Tibial artery (tissue), 4 donors: Measurements from ENCODE around the gene ITGB5.
A peak's percentile ranks its signal among the peaks of the same experiment; 100 is the strongest.

ENCODE experiments used
- DNase-seq, 2 donors: peaks; one replicate each; pipeline ENCODE4 v3.0.0-alpha.2; 2019
- H3K27ac ChIP-seq, 2 donors: fragments of 200-600 bp; sonication (generic) in 1 of 2; 1 replicate in 1 of 2; 2 replicates in 1 of 2; pipeline ENCODE4 v1.5.1; 2018 to 2019; ENCODE audit warnings: mild to moderate bottlenecking in 1 of 2
- H3K27me3 ChIP-seq, 2 donors: fragments of 200-600 bp; sonication (generic) in 1 of 2; one replicate each; pipeline versions ENCODE4 v1.5.1 to v1.6.0; 2016 to 2019
- H3K36me3 ChIP-seq, 3 donors: fragments of 200-600 bp; sonication (generic) in 2 of 3; one replicate each; pipeline ENCODE4 v1.5.1; 2016 to 2019; ENCODE audit warnings: mild to moderate bottlenecking in 2 of 3
- H3K4me1 ChIP-seq, 4 donors: fragments of 200-600 bp; sonication (generic) in 2 of 4; 1 replicate in 3 of 4; 2 replicates in 1 of 4; pipeline ENCODE4 v1.5.1; 2016 to 2019
- H3K4me3 ChIP-seq, 2 donors: fragments of 200-600 bp; sonication (generic) in 1 of 2; 1 replicate in 1 of 2; 2 replicates in 1 of 2; pipeline ENCODE4 v1.5.1; 2018 to 2019; ENCODE audit warnings: mild to moderate bottlenecking in 2 of 2
- H3K9me3 ChIP-seq, 3 donors: fragments of 200-600 bp; sonication (generic) in 1 of 3; one replicate each; pipeline ENCODE4 v1.5.1; 2016 to 2019
- intact Hi-C: fragments of 100-400 bp; cut with DNase I; formaldehyde crosslinking; loops from one replicate; pipeline ENCODE4 v1.15.0; 2023; ENCODE audit warnings: low total_unique reads
- TF ChIP-seq, protein P1 (sequence below), 2 experiments: fragments of 200-600 bp in 1 of 2; fragments of 450-650 bp in 1 of 2; IDR thresholded peaks; one replicate each; pipeline ENCODE4 v1.5.1; 2017 to 2019; ENCODE audit warnings: antibody characterized with exemption in 2 of 2, mild to moderate bottlenecking in 1 of 2, moderate library complexity in 1 of 2

The ITGB5 gene

GRCh38 chr3:124850633-124851032 lies 36.5 kb downstream of the ITGB5 start:
- Histone ChIP-seq H3K36me3 (peaks cover 22 to 36% (median 30%) of the 10 kb centered on the region in 3 donors), H3K27ac (peak overlapping the region; percentile 82 to 88), H3K9me3 (no peaks in the 10 kb centered on the region), H3K4me1 (peaks cover 0 to 77% (median 47%) of the 10 kb centered on the region in 4 donors), H3K4me3 (peak overlapping the region in 1 of 2 donors; percentile 1), H3K27me3 (no peaks in the 10 kb centered on the region)
- TF ChIP-seq, protein P1, sequence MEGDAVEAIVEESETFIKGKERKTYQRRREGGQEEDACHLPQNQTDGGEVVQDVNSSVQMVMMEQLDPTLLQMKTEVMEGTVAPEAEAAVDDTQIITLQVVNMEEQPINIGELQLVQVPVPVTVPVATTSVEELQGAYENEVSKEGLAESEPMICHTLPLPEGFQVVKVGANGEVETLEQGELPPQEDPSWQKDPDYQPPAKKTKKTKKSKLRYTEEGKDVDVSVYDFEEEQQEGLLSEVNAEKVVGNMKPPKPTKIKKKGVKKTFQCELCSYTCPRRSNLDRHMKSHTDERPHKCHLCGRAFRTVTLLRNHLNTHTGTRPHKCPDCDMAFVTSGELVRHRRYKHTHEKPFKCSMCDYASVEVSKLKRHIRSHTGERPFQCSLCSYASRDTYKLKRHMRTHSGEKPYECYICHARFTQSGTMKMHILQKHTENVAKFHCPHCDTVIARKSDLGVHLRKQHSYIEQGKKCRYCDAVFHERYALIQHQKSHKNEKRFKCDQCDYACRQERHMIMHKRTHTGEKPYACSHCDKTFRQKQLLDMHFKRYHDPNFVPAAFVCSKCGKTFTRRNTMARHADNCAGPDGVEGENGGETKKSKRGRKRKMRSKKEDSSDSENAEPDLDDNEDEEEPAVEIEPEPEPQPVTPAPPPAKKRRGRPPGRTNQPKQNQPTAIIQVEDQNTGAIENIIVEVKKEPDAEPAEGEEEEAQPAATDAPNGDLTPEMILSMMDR (IDR thresholded peaks at IDR 0.05), result peak in 1 of 2 experiments; percentile 17
- intact Hi-C loops, result no loop called here
- DNase-seq, result peak; percentile 69 to 81

- Histone ChIP-seq H3K36me3 (peaks cover 17 to 32% (median 28%) of the 10 kb centered on the region in 3 donors), H3K4me3 (no peak overlapping the region), H3K4me1 (peaks cover 0 to 82% (median 51%) of the 10 kb centered on the region in 4 donors), H3K27me3 (no peaks in the 10 kb centered on the region), H3K27ac (peak overlapping the region; percentile 82 to 88), H3K9me3 (no peaks in the 10 kb centered on the region)
- TF ChIP-seq, protein P1 (IDR thresholded peaks at IDR 0.05), result no peak
- intact Hi-C loops, result no loop called here
- DNase-seq, result no peak
Observed at GRCh38 chr3:124850212-124850611, 37.0 kb downstream of the ITGB5 start.

DNA sequence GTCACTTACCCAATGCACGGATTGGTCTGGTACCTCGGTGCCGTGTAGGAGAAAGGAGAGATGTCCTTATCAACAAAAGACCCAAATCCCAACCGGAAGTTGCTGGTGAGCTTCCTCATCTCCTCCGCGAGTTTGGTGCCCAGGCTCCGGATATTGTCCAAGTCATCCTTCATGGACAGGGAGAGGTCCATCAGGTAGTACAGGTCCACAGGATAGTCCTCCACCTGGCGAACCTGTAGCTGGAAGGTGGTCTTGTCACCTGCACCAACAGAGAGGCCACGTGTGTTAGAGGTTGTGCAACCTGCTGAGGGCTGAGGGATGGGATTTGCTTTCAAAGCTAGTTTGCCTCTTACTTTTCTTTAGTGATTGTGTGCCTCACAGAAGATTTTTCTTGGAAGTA lies 38.9 kb downstream of the ITGB5 start:
- Histone ChIP-seq H3K9me3 (no peaks in the 10 kb centered on the region), H3K27me3 (no peaks in the 10 kb centered on the region), H3K4me3 (no peak overlapping the region), H3K27ac (peak overlapping the region; percentile 82 to 88), H3K4me1 (peaks cover 0 to 95% (median 67%) of the 10 kb centered on the region in 4 donors), H3K36me3 (peaks cover 8 to 23% (median 22%) of the 10 kb centered on the region in 3 donors)
- intact Hi-C loops, result no loop called here
- TF ChIP-seq, protein P1 (IDR thresholded peaks at IDR 0.05), result no peak
- DNase-seq, result no peak

GRCh38 chr3:124847863-124848262 lies 39.3 kb downstream of the ITGB5 start:
- Histone ChIP-seq H3K4me3 (no peak overlapping the region), H3K27me3 (no peaks in the 10 kb centered on the region), H3K4me1 (peaks cover 0 to 95% (median 68%) of the 10 kb centered on the region in 4 donors), H3K9me3 (no peaks in the 10 kb centered on the region), H3K36me3 (peaks cover 8 to 27% (median 22%) of the 10 kb centered on the region in 3 donors), H3K27ac (peak overlapping the region; percentile 82 to 88)
- TF ChIP-seq, protein P1 (IDR thresholded peaks at IDR 0.05), result no peak
- intact Hi-C loops, result no loop called here
- DNase-seq, result no peak

DNA sequence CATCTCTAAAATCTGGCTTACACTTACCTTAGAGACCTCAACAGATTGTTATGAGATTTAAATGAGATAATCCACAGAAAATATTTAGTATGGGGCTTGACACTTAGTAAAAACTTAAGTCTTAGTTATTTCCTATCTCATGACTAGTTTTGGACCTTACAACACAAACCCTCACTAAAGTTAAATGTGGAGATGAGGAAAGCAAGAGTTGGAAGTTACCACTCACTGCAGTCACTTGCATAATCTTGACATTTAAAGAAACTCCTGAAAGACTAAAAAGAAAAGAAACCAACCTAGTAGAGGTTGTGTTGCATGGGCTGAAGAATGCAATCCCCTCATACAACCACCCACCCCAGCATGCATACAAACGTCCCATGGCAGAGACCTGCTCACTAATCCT lies 40.1 kb downstream of the ITGB5 start:
- Histone ChIP-seq H3K27ac (peak overlapping the region; percentile 82 to 88), H3K36me3 (peaks cover 12 to 34% (median 30%) of the 10 kb centered on the region in 3 donors), H3K4me3 (no peak overlapping the region), H3K4me1 (peaks cover 0 to 95% (median 65%) of the 10 kb centered on the region in 4 donors), H3K9me3 (no peaks in the 10 kb centered on the region), H3K27me3 (no peaks in the 10 kb centered on the region)
- TF ChIP-seq, protein P1 (IDR thresholded peaks at IDR 0.05), result no peak
- intact Hi-C loops, result no loop called here
- DNase-seq, result no peak
